SW 1271 (cell line): Measurements from ENCODE around the gene ATP8B1.
"Not testable (repeated sequence)": the region's sequence is repeated elsewhere in the genome, so short reads cannot be mapped to it uniquely, and the experiment has no call there.

Experiments used
- DNase-seq, 2 experiments: peaks; one replicate each; lab custom pipeline; 2025; lab: John Stamatoyannopoulos, UW

Gene ATP8B1

DNA sequence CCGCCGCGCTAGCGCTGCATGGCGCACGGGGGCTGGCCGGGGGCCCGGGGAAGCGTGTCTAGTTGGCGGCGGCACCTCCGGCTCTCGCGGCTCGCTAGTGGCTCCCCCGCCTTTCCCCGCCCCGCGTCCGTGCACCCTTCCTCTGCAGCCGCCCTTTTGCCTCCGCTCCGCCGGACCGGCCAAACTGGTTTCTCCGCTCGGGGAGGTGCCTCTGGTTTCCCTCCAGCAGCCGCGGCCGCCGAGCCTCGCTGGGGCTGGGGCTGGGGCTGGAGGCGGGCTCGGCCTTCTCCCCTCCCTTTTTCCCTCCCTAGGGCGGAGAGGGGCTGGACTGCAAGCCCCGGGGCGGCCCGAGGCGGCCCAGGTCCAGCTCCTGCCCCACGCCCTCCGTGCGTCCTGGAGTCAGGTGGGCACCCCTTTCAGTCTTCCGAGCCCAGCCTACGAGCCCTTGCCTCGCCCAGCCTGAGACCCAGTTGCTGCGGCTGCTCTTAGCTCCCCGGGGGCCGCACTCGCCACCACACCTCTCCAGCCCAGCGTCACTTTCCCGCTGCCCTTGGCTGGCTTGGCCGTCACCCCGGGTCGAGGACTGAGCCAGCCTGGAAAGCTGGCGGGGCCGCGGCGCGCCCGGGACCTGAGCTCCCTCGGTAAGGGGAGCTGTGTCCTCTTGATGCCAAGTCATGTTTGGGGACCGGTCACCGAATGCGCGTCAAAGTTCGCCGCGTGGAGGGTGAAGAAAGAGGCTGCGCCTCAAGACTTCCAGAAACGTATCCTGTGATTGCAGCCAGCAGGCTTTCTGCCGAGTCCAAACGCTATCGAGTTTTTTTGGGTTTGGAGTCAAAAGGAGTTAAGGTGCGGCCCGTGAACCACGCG, at the start of gene ATP8B1:
TSS of gene ATP8B1 (minus strand) at position 213 of the 867 bp plus-strand sequence. CDS start 71,508 bp downstream, outside the sequence.
- peak; percentile 8 to 53 for DNase-seq

DNA sequence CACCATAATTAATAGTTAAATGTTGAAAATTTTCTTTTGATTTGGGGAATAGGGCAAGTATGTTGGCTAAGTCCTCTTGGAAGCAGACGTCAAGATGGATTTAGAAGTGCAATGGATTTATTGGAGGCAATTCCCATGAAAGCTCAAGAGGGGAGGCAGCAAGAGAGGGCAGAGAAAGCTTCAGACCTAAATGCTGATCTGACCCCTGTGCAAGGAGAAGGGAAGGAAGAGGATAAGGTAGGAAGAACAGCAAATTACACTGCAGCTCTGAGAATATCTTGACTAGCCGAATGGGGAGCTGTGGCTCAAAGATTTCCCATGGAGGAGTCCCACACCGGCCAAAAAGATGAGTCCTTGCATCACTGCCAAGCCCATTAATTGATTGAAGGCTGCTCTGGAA, 46.9 kb upstream of the ATP8B1 start:
- DNase-seq, result no peak

DNA sequence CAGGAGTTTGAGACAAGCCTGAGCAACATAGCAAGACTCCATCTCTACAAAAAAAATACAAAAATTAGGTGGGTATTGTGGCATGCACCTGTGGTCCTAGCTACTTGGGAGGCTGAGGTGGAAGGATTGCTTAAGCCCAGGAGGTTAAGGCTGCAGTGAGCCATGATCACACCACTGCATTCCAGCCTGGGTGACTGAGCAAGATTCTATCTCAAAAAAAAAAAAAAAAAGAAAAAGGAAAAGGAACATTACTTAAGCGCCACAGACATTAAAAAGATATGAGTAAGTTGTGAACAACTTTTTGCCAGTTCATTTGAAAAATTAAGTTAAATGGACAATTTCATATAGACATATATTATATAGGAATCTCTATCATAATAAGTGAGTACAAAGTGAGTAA, 45.3 kb upstream of the ATP8B1 start:
- DNase-seq, result not testable (repeated sequence)

DNA sequence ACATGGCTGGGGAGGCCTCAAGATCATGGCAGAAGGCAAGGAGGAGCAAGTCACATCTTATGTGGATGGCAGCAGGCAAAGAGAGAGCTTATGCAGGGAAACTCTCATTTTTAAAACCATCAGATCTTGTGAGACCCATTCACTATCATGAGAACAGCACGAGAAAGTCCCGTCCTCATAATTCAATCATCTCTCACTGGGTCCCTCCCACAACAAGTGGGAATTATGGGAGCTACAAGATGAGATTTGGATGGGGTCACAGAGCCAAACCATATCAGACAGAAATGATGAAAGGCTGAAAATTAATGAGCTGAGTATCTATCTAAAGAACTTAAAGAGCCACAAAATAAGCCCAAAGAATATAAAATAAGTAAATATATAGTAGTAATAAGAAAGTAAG, 44.3 kb upstream of the ATP8B1 start:
- not testable (repeated sequence) for DNase-seq

DNA sequence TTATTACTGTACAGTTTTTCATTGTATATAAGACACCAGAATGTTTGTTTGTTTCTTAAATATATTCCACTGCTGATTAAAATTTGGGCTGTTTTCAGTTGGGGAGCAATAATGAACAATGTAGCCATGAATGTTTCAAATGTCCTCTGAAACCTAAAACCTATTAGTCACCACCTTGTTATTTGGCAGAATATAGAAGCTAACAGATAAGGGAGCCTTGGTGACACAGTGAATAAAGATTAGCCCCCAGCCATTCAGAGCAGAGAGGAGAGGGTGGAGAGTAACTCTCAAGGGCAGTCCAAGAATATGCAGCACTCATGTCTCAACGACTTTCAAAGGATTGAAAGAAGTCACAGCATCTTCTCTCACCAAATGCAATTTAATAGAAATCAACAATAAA, 43.1 kb upstream of the ATP8B1 start:
- DNase-seq, result peak; percentile 56 to 88

DNA sequence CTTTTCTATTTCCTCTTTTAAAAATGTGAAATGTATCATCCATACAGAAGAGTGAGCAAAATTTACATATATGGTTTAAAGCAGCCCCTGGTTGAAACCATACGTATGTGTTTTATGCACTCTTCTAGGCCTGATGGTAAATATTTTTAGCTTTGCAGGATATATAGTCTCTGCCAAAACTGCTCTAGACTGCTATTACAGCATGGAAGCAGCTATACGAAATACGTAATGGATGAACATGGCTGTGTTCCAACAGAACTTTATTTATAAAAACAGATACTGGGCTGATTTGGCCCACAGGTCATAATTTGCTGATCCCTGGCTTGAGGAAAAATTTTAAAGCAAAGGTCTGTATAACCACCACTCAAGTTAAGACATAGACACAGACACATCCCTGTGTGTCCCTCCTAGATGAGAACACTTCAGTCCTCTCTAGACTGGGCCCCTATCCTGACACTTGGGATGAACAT, 42.5 kb upstream of the ATP8B1 start:
- DNase-seq, result no peak

DNA sequence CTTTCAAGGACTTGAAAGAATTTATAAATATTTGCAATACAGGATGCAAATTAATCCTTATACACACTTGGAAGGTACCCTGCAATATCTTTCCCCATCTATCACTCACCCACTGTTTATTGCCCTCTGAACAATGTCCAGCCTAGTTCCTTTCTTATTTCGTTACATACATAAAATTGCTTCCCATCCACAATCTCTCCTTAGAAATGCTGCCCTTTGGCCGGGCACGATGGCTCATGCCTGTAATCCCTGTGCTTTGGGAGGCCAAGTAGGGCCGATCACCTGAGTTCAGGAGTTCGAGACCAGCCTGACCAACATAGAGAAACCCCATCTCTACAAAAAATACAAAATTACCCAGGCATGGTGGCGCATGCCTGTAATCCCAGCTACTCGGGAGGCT, 41.2 kb upstream of the ATP8B1 start:
- DNase-seq, result no peak

DNA sequence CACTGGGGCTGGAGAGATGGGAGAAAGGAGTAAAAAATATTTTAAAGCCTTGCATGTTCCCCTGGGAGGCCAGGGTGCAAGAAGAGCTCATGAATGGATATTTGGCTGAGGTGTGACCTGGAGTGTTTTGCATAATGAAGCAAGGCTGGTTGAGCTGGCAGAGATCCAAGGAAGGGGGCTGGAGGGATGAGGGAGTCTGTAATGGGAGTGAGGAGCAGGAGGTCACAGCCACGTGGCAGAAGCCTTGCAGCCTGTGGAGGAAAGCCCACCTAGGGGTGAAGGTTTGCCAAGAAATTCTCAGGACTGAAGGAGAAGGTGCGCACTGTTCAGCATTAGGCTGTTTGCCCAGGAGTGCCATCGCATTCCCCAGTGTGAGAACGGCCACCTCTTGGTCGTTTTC, 40.3 kb upstream of the ATP8B1 start:
- DNase-seq, result no peak

DNA sequence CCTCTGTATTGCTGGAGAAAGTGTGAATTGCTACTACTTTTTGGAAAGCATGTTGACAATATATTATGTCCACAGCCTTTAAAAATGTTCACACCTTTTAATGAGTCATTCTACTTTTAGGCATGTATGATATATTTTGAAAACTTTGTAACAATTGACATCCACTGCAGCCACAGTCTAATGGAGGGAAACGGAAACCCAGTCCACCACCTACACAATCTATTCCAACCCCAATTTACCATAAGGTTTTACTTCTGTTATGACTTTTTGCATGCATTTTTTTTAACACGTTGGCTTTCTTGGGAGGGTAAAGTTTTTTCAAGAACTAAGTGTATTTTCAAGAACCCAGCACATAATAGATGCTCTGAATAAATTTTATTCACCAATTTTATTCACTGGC, 38.5 kb upstream of the ATP8B1 start:
- no peak for DNase-seq

DNA sequence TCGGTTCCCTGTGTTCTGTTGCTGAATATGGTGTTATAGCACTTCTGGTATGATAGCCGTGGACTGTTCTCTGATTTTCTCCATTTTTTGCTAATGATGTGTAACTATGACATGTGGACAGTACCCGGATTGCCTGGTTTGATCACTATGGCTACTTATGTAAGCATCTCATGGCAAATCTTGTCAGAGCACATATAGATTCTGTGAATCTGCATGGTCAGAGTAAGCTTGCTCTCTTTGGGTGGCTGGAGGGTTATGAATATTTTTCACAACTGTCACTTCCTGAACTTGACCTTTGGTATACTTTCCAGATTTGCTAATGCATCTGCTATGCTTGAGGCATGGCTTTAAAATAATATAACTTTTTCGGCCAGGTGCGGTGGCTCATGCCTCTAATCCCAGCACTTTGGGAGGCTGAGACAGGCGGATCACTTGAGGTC, 36.8 kb upstream of the ATP8B1 start:
- peak; percentile 46 to 74 for DNase-seq

DNA sequence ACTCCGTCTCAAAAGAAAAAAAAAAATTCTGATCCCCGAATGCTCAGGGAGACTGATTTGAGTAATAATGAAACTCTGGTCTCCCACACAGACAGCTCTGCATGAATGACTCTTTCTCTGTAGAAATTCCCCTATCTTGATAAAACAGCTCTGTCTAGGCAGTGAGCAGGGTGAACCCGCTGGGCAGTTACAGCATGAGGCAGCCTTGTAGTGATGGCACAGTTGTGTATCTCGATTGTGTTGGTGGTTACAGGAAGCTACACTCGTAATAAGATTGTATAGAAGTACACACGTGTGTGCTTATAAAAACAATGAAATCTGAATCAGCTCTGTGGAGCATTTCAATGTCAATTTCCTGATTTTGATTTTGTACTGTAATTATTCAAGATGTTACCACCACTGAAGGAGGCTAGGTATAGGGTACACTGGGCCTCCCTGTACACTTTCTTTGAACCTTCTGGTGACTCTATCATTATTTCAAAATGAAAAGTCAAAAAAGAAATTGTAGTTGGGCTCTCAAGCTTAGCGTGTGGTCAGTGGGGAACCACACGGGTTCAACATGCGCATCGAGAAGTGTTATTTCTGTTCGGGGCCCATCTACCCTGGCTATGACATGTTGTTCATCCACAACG, 34.9 kb upstream of the ATP8B1 start:
- DNase-seq, result no peak

DNA sequence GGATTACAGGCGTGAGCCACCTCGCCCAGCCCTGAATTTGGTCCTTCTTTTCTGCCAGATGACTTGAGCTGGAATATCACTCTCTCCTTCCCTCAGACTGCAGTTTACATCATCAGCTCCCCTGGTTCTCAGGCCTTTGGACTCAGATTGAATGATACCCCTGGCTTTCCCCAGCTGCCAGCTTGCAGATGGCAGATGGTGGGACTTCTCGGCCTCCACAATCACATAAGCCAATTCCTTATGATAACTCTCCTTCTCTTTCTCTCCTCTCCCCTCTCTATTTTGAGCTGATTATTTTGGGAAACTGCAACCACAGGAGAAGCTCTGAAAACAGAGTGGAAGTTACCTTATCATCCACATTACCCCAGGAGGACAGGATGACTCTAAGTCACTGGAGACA, 33.4 kb upstream of the ATP8B1 start:
- no peak for DNase-seq

DNA sequence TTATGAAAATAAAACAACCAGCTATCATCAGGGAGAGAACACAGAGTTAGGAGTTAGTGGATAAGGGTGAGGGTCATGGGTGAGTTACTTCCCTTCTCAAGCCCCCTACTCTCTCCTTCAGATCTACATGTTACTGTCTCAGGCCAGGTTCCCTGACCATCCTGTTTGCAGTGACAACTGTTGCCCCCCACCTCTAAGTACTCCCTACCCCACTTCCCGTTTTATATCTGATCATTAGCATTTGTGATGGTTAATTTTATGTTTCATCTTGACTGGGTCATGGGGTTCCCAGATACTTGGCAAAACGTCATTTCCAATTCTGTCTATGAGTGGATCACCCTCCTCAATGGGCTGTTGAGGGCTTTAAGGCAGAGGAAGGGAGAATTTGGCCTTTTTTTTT, 32.8 kb upstream of the ATP8B1 start:
- DNase-seq, result no peak

DNA sequence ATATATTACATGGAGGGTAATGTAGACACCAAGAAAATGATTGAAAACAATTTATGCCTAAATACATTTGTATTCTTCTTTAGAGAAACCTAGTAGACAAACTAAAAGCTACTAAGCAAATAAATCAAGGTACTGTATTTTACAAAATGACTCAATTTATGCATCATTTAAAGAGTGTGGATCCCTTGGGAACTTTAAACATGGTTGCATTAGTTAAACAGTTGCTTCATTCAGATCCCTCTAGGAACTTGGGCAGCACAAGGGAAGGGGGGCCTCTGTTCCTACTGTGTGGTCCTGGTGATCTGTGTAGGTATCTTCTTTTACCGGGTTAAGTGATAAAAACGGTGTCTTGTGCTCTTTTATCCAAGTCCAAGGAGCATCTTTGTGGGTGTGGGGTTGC, 31.5 kb upstream of the ATP8B1 start:
- no peak for DNase-seq

DNA sequence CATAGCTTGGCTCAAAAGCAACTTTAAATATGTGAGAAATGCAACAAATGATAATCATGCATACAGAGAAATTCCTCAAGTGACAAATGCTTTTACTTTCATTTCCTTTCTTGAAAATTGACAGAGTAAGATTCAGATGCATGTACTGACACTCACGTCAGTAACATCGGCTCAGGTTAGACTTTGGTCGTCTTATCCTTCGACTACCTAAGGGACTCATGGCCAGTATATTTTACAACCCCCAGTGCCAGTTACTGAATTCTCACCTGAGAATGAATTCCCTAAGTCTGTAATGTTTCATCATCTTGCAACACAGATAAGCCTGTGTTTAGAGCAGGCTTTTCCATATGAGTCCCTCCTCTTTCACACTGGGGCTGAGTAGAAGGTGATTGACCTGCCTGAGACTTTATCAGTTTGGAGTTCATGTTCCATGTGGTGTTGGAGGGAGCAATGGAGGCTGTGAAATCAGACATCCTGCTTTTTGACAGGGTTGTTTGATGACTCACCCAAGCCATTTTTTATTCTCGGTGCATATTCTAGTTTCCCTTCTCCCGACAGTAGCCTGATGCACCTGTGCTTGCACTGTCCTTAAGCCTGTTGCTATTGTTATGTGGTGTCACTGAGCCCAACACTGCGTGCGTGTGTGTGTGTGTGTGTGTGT, 30.5 kb upstream of the ATP8B1 start:
- peak in 1 of 2 experiments; percentile 12 for DNase-seq

DNA sequence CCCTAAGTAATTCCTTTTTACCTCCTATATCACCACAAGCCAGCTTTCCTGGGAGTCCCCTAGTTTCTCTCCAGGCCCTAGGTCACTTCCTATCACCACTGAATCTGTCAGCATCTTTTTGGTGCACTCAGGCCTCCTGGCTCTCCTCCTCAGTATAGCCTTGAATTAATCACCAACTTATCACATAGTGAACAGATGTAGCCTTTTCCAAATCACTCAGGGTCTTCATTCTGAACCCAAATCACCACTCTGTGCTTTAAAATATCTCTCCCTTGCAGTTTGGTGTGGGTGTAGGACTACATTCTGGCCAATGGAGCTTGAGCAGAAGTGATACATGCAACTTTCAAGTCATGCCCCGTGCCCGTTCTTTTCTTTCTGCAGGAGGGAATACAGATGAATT, 29.6 kb upstream of the ATP8B1 start:
- no peak for DNase-seq

DNA sequence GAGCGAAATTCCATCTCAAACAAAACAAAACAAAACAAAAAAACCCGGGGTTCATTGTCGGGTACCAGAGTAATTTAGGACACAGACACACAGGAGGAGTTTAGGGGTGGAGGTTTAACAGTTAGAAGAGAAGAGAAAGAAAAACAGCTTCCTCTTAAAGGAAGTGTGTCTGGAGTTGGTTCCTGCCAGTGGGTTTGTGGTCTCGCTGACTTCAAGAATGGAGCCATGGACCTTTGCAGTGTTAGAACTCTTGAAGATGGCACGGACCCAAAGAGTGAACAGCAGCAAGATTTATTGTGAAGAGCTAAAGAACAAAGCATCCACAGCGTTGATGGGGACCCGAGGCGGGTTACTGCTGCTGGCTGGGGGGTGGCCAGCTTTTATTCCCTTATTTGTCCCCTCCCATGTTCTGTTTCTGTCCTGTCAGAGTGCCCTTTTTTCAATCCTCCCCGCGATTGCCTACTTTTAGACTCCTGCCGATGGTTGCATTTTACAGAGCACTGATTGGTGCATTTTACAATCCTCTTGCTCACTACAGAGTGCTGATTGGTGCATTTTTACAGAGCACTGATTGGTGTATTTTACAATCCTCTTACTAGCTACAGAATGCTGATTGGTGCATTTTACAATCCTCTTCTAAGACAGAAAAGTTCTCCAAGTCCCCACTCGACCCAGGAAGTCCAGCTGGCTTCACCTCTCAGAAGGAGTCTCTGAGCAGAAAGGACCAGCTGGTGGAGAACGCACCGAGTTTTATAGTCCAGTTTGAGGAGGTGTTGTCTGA, 28.7 kb upstream of the ATP8B1 start:
- no peak for DNase-seq

DNA sequence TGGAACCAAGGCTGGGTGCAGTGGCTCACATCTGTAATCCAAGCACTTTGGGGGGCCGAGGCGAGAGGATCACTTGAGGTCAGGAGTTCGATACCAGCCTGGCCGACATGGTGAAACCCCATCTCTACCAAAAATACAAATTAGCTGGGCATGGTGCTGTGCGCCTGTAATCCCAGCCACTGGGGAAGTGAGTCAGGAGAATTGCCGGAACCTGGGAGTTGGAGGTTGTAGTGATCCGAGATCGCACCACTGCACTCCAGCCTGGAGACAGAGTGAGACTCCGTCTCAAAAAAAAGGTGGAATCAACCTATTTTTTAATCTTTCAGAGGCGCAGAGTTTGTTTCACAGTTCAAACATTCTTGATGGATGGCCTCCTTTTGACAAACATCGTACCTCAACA, 24.5 kb upstream of the ATP8B1 start:
- DNase-seq, result no peak

DNA sequence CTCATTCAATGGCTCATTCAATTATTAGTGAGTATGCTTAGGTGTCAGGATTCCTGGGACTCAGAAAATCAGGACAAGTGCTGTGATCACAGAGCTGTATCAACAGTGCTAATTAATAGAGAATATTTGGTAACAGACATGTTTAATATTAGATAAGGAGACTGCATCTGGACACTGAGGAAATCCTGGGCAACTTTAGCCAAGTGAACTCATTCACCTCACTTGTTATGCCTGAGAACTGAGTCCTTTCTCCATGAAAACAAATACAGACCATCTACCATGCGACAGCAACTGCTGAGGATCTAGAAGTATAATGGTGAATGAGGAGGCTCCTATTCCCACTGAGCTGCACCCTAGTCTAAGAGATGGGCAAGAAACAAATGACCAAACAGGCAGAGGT, 23.1 kb upstream of the ATP8B1 start:
- DNase-seq, result no peak

DNA sequence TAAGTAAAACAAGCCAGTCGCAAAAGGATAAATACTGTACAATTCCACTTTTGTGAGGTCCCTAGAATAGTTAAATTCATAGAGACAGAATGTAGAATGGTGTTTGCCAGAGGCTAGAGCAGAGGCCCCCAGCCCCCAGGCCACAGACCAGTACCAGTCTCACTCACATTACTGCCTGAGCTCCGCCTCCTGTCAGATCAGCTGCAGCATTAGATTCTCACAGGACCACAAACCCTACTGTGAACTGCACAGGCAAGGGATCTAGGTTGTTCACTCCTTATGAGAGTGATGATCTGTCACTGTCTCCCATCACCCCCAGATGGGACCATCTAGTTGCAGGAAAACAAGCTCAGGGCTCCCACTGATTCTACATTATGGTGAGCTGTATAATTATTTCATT, 17.5 kb upstream of the ATP8B1 start:
- not testable (repeated sequence) for DNase-seq

DNA sequence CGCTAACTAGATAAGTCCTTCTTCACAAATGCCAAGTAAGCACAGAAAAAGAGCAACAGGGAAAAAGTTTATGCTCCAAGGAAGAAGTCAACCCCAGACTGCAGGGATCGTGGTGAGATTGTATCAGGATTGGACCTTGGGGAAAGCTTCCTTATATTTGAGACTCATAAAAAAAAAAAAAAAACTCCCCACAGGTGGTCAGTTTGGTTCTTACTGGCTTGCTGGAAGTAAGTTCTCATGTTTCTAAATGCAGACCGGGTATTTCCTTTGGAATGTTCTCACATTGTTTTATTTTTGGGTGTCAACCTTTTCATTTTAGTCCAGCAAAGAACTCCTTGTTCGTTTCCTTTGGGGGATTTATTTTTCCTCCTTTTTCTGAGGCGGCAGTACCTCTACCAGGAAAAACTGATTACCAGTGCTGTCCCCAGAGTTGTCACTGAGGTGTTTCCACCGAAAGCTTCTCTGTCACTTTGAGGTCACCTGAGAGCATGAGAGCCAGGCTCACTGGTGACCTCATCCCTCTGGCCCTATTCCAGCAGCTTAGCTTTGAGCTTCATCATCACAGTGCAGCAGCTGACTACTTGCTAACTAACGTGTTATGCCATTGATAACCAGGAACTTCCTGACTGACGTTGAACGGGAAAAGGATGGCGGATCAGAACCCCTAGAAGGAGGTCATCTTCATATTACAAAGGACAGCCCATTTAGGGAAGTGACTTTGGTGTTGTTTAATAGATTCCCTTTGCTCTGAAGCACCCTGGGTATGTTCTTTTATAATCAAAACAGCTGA, 16.8 kb upstream of the ATP8B1 start:
- peak; percentile 58 to 79 for DNase-seq
